AG08395 (cell line): ENCODE data around the gene EIF2B4.
"Not testable (repeated sequence)": the region's sequence is repeated elsewhere in the genome, so short reads cannot be mapped to it uniquely, and the experiment has no call there.

Experiments
- DNase-seq: peaks from one replicate; pipeline ENCODE4 v3.0.0; 2012; ENCODE audit warnings: mixed read lengths, low spot score

The EIF2B4 gene

DNA sequence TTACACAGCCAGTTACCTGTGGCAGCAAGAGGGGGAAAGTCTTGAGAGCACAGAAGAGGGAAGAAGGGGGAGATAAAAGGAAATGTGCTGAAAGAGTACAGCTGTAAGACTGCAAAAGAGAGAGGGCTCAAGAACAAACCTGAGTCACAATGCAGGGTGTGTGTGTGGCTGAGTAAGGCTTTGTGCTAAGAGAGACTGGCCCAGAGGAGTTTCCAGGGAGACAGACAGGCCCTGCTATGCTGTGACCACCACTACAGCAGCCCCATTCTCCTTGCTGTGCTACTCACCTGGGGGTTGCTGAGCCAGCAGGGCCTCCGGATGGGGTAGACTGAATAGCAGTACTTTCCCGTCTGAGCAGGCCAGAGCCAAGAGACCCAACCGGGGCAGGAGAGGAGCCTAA lies 34.8 kb downstream of the EIF2B4 start:
- no peak for DNase-seq

DNA sequence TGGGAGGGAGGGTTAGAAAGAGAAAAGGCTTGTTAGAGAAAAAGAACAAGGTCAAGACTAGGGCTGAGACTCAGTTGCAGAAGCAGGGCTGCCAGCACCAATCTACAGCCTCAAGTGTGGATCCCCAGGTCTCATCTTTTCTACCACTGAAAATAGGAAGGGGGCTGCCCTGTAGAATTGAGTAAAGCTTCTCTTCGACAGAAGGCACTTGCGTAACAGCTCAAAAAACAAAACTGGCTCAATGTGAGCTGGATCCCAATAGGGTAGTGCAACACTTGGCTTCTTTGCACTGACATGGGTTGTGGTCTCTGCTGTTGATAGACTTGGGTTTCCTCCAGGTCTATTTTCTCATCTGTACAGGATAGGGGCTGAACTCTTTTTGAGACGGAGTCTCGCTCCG lies 45.4 kb downstream of the EIF2B4 start:
- no peak for DNase-seq

DNA sequence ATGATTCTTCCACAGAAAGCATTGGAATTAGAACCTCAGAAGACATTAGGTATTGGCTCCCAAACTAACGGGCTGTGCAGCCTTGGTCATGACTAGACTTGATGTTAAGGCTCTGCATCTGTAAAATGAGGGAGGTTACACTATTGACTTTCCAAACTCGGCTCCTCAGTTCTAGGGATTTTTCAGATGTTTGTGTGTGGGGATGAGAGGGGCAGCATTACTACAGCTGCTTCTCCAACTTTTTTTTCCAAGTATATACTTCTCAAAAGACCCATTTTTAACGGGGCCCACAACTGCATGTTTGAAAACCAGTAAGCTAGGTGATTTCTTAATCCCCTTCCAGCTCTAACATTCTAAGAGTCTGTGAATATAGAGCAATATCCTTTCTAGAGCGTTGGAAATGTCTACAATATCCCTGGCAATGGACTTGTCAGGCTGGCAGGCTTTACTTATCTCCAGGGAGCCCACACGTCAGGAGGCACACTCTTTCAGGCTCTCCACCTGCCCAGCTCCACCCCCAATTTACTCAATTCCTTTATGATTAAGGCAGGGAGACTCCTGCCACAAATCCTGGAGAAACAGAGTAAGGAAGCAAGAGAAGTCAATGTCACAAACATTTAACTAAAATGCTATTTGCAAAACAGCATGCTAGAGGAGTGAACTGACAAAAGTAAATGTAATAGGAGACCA lies 46.4 kb downstream of the EIF2B4 start:
- DNase-seq: no peak

DNA sequence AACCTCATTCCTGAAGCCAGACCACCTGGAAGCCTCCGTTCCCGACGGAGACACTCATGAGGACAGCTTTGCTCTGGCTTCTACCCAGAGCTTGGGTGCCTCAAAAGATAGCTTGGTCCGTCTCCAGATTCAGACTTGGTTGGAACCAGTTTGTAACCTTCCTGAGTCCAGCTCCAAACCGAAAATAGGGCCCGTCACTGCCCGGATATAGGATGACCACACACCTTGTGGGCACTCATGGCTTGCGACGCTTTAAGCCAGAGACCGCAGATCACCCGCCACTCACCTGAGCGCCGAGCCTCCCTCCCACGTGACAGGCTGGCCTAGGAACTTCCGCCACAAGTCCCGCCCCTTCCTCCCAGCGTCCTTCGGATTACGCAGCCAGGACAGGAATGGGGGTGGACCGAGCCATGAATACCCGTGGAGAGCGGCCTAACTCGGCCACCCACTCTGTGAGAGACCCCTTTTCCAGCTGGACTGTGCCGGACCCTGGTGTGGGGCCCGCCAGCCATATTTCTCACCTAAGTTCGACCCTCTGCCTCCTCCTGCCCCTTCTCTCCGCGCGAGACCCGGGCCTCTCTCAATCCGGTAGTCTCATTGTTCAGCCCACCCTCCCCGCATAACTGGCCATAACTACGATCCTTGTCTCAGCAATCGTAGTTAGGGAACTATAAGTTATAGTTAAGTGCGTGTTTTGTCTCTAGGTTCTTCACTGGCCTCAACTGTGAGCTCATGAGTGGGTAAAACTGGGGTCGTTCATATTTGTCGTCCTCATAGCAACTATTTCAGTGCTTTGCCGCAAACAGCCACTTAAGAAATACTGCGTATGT lies 47.2 kb downstream of the EIF2B4 start, which contains the start of gene MPV17:
MPV17 (minus strand) TSS at position 332 of the 830 bp plus-strand sequence. CDS start 580 bp downstream, outside the sequence.
- peak; percentile 97 for DNase-seq

DNA sequence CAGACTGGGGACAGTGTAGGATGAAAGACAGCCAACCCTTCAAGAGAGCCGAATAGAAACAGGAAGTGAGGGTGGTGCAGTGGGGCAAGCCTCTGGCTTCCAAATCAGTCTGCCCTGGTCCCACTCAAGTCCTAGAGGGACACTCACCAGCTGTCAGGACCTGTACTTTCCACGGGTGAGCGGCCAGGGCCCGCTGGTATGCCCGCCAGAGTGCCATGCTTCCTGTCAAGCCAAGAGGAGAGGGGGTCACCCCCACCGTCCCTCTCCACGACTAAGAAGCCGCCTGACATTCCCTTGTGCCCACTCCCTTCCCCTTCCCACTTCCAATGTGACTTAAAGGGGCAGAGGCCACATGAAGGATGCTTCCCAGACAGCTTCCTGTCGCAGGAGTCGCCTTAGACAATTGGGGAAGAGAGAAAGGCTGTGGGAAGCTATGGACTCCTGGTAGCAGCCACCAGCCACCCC lies 47.8 kb downstream of the EIF2B4 start:
- DNase-seq: no peak

DNA sequence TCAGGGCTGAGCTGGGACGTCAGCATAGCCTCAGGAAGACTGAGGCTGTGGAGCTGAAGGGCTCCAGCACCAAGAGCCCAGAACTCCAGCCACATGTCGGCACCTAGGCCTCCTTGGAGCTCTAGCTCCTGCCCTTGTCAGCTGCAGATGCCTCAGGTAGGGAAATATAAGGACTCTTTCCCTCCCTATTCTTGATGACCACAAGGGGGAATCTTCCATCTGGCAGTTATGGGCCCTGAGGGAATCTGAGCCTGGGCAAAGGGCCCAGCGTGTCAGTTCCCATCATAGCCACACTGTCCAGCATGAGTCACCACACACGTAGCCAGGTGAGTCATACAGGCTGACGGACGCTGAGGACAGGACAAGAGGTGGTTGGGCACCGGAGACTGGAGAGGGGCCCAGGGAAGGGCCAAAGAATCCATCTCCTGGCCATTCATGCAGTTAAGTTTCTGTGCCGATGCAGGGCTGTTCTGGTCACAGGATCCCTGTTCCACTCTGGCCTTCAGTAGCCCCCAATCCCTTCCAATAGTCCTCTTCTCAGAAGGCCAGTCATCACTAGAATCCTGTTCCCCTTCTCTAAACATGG lies 49.1 kb downstream of the EIF2B4 start:
- peak; percentile 97 for DNase-seq

DNA sequence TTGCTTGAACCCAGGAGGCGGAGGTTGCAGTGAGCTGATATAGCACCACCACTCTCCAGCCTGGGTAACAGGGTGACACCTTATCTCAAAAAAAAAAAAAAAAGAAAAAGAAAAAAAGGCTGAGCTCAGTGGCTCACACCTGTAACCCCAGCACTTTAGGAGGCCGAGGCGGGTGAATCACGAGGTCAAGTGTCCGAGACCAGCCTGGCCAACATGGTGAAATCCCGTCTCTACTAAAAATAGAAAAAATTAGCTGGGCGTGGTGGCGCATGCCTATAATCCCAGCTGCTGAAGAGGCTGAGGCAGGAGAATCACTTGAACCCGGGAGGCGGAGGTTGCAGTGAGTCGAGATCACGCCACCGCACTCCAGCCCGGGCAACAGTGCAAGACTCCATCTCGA lies 50.3 kb downstream of the EIF2B4 start:
- not testable (repeated sequence) for DNase-seq

DNA sequence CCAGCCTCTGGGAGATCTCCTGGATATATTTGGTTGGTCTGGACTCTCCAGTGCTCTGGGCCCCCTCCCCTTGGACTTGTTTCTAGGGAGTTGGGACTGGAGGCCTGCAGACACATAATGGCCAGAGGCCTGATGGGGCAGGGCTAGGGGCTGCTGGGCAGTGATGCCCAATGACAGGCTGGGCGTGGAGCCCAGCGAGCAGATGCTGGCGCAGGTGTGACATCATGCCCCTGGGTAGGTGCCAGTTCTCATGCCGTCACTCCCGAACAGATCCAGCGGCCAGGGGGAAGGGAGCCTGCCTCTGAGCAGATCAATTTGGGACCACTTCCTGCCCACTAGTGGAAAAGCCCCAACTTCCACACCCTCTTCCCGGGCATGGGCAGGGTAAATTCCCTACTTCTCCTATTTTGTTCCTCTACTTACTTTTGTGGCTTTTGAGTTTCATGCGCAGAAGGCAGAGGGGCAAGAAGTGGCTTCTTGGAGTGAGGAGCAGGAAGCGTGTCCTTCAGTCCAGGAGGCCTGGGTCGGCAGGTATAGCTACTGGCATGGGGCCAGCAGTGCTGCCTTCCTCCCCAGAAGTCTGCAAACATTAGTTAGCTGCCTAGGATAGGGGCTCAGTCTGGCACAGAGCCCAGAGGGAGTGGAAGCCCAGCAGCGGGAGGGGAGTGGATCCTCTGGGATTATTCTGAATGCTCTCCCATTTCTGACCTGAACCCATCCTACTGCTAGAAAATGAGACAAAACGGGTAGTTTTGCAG lies 53.3 kb downstream of the EIF2B4 start:
- no peak for DNase-seq

DNA sequence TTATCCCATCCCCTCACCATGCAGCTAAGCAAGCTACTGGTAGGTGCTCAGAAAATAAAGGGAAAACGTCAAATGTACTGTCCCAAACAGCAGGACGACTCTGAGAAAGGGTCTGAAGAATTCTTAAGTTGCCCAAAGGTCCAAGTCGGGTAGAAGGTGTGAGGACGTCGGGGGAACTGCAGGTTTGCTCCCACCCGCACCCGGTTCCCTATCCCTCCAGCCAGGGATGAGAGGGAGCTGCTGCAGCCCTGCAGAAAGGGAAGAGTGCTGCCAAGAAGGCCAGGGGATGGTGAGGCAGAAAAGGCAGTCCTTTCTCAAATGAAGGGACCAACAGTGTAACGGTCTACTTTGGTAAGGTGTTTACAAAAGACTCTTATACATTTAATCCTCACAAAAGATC lies 55.0 kb downstream of the EIF2B4 start:
- DNase-seq: no peak

DNA sequence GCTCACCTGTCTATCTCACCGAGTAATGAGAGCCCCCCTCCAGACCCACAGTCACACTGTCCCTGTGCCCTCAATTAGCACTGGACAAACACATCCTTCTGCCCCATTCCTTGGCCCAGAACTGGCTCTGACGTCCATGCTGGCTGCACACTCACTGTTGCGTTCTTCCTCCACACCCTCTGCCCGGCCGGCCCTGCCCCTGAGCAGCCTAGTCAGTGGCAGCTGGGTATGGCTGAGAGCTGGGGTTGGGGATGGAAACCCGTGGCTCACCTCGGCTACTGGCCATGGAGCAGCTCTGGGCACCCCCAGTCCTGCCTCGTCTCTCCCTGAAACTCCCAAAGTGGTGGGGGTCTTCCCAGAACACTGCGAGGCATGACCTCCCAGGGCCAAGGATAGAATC lies 55.4 kb downstream of the EIF2B4 start:
- no peak for DNase-seq
